Smooth muscle cell (in vitro differentiated cells): Measurements from ENCODE around the gene GABRR1. TPM values are rescaled to one million over a fixed set of nuclear protein-coding genes. Genes with fewer than 3 reads are reported as not detected.

Experiments used
- DNase-seq: peaks from one replicate; lab custom pipeline; 2025; ENCODE audit not compliant: unreplicated experiment; lab: John Stamatoyannopoulos, UW
- H2AFZ ChIP-seq: fragments of 200-600 bp; sonication (generic); 2 replicates; pipeline ENCODE4 v1.6.0; 2016; ENCODE audit warnings: antibody characterized with exemption, low read depth, mild to moderate bottlenecking
- H3F3A ChIP-seq: fragments of 200-600 bp; sonication (generic); 2 replicates; pipeline ENCODE4 v1.6.0; 2017; ENCODE audit warnings: antibody characterized with exemption, low read depth
- H3K27ac ChIP-seq: fragments of 200-600 bp; sonication (generic); 2 replicates; pipeline ENCODE4 v1.5.1; 2016; ENCODE audit warnings: low read depth, mild to moderate bottlenecking
- H3K27me3 ChIP-seq: fragments of 200-600 bp; sonication (generic); 2 replicates; pipeline ENCODE4 v1.6.1; 2016; ENCODE audit warnings: low read depth, mild to moderate bottlenecking
- H3K36me3 ChIP-seq: fragments of 200-600 bp; sonication (generic); 2 replicates; pipeline ENCODE4 v1.5.1; 2016; ENCODE audit warnings: low read depth
- H3K4me1 ChIP-seq: fragments of 200-600 bp; sonication (generic); 2 replicates; pipeline ENCODE4 v1.5.1; 2016; ENCODE audit warnings: low read depth
- H3K4me2 ChIP-seq: fragments of 200-600 bp; sonication (generic); 2 replicates; pipeline ENCODE4 v1.6.0; 2016; ENCODE audit warnings: mild to moderate bottlenecking
- H3K4me3 ChIP-seq: fragments of 200-600 bp; sonication (generic); 2 replicates; pipeline ENCODE4 v1.5.1; 2016; ENCODE audit warnings: mild to moderate bottlenecking
- H3K79me2 ChIP-seq: fragments of 200-600 bp; sonication (generic); 2 replicates; pipeline ENCODE4 v1.6.0; 2016; ENCODE audit warnings: low read depth, mild to moderate bottlenecking
- H3K9ac ChIP-seq: fragments of 200-600 bp; sonication (generic); 2 replicates; pipeline ENCODE4 v1.6.0; 2016; ENCODE audit warnings: low read depth
- H3K9me3 ChIP-seq: fragments of 200-600 bp; sonication (generic); replicated peaks from 2 replicates; pipeline ENCODE4 v1.5.1; 2016; ENCODE audit warnings: low read depth
- H4K20me1 ChIP-seq: fragments of 200-600 bp; sonication (generic); 2 replicates; pipeline ENCODE4 v1.6.0; 2016; ENCODE audit warnings: low read depth
- WGBS: methylation state at CpG from one replicate; pipeline ENCODE4 v1.1.7; 2016; ENCODE audit warnings: low lambda C conversion rate; 5-methylcytosine and 5-hydroxymethylcytosine counted together
- polyA plus RNA-seq: library from polyadenylated mRNA; unstranded; fragments of >200 nt; fragmentation: Nextera tagmentation; extraction: Ambion mirVana; gene quantifications from 2 replicates; pipeline ENCODE4 v1.2.1, GENCODE V29; 2016
- total RNA-seq: library from RNA; depleted of rRNA; stranded (reverse); fragments of >200 nt; gene quantifications from 2 replicates; pipeline ENCODE4 v1.2.3, GENCODE V29; 2014
- TF ChIP-seq, protein P1 (sequence below): fragments of 200-600 bp; sonication (generic); IDR thresholded peaks from 2 replicates; pipeline ENCODE4 v1.5.1; 2017; ENCODE audit warnings: borderline replicate concordance, mild to moderate bottlenecking, antibody characterized with exemption; ENCODE audit not compliant: insufficient read depth, poor library complexity, severe bottlenecking

GABRR1 gene
- total and polyA plus RNA-seq, 2 experiments from 2014 or later, result not detected

DNA sequence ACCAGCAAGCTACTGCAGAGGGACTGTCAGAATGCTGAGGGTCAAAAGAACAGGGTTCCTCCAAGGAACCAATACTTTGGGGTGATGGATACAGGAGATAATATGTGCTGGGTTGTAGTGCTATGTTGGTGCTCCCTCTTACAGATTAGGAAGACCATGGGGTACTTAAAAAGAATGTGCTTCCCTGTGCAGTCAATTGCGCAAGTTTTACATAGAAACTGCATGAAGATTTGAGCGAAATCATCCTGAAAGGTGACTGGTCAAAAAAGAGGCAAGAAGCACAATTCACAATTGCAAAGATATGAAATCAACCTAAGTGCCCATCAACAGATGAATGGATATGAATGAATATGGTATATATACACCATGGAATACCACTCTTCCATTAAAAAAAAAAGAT, 33.9 kb downstream of the GABRR1 start:
- no peaks in the 10 kb centered on the region for H4K20me1 ChIP-seq
- H3K79me2 ChIP-seq, result no peaks in the 10 kb centered on the region
- no peak overlapping the region for H3K27ac ChIP-seq
- H3K4me1 ChIP-seq, result no peaks in the 10 kb centered on the region
- no peaks in the 10 kb centered on the region for H3F3A ChIP-seq
- no peak overlapping the region for H3K9ac ChIP-seq
- no peaks in the 10 kb centered on the region for H3K9me3 ChIP-seq
- no peak for DNase-seq
- WGBS, result 49% methylated on average over 2 of the region's 2 CpGs
- TF ChIP-seq, protein P1, sequence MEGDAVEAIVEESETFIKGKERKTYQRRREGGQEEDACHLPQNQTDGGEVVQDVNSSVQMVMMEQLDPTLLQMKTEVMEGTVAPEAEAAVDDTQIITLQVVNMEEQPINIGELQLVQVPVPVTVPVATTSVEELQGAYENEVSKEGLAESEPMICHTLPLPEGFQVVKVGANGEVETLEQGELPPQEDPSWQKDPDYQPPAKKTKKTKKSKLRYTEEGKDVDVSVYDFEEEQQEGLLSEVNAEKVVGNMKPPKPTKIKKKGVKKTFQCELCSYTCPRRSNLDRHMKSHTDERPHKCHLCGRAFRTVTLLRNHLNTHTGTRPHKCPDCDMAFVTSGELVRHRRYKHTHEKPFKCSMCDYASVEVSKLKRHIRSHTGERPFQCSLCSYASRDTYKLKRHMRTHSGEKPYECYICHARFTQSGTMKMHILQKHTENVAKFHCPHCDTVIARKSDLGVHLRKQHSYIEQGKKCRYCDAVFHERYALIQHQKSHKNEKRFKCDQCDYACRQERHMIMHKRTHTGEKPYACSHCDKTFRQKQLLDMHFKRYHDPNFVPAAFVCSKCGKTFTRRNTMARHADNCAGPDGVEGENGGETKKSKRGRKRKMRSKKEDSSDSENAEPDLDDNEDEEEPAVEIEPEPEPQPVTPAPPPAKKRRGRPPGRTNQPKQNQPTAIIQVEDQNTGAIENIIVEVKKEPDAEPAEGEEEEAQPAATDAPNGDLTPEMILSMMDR, result no peak
- H2AFZ ChIP-seq, result no peak overlapping the region
- H3K27me3 ChIP-seq, result peaks cover 13% of the 10 kb centered on the region
- no peaks in the 10 kb centered on the region for H3K36me3 ChIP-seq
- H3K4me2 ChIP-seq, result no peak overlapping the region
- H3K4me3 ChIP-seq, result no peak overlapping the region

DNA sequence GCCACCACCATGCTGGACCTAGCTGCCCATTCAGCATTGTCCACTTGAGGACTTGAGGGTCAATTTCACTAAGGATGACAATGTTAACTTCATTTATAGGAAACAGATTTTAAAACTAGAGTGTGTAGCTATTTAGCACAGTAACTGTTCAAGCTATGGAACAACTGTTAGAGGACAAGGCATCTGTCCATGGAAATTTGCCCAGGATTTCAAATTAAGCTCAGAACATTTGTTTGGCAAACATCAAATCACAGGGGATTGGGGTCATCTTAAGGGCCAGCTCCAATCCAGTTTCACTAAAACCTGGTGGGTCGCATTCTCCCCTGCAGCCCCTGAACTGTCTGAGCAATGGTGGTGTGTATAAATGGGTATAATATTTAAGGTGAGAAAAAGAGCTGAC, 36.2 kb downstream of the GABRR1 start:
- no peak overlapping the region for H3K4me3 ChIP-seq
- WGBS, result 95% methylated on average over 1 of the region's 1 CpG
- TF ChIP-seq, protein P1, result no peak
- no peaks in the 10 kb centered on the region for H3K79me2 ChIP-seq
- H4K20me1 ChIP-seq, result no peaks in the 10 kb centered on the region
- H3K4me1 ChIP-seq, result no peaks in the 10 kb centered on the region
- no peak overlapping the region for H3K27ac ChIP-seq
- no peaks in the 10 kb centered on the region for H3F3A ChIP-seq
- H3K36me3 ChIP-seq, result no peaks in the 10 kb centered on the region
- H3K4me2 ChIP-seq, result no peak overlapping the region
- H3K27me3 ChIP-seq, result peaks cover 13% of the 10 kb centered on the region
- no peaks in the 10 kb centered on the region for H3K9me3 ChIP-seq
- no peak for DNase-seq
- H3K9ac ChIP-seq, result no peak overlapping the region
- no peak overlapping the region for H2AFZ ChIP-seq

- no peak overlapping the region for H2AFZ ChIP-seq
- TF ChIP-seq, protein P1, result no peak
- no peaks in the 10 kb centered on the region for H3K9me3 ChIP-seq
- H3F3A ChIP-seq, result no peaks in the 10 kb centered on the region
- H3K27me3 ChIP-seq, result peaks cover 13% of the 10 kb centered on the region
- no peaks in the 10 kb centered on the region for H4K20me1 ChIP-seq
- no peak overlapping the region for H3K4me2 ChIP-seq
- no peak overlapping the region for H3K9ac ChIP-seq
- DNase-seq, result no peak
- no peak overlapping the region for H3K27ac ChIP-seq
- H3K79me2 ChIP-seq, result no peaks in the 10 kb centered on the region
- H3K4me1 ChIP-seq, result no peaks in the 10 kb centered on the region
- H3K36me3 ChIP-seq, result no peaks in the 10 kb centered on the region
- no peak overlapping the region for H3K4me3 ChIP-seq
- WGBS, result 95% methylated on average over 13 of the region's 13 CpGs
Observed at GRCh38 chr6:89180112-89180511, 37.0 kb downstream of the GABRR1 start.

GRCh38 chr6:89173634-89174033, 43.5 kb downstream of the GABRR1 start:
- H3K27me3 ChIP-seq, result no peaks in the 10 kb centered on the region
- WGBS, result 95% methylated on average over 4 of the region's 4 CpGs
- H3K79me2 ChIP-seq, result no peaks in the 10 kb centered on the region
- no peaks in the 10 kb centered on the region for H3K4me1 ChIP-seq
- TF ChIP-seq, protein P1, result no peak
- DNase-seq, result no peak
- no peak overlapping the region for H3K9ac ChIP-seq
- no peak overlapping the region for H3K4me2 ChIP-seq
- no peaks in the 10 kb centered on the region for H4K20me1 ChIP-seq
- no peaks in the 10 kb centered on the region for H3K36me3 ChIP-seq
- H2AFZ ChIP-seq, result no peak overlapping the region
- H3K4me3 ChIP-seq, result no peak overlapping the region
- no peak overlapping the region for H3K27ac ChIP-seq
- H3F3A ChIP-seq, result no peaks in the 10 kb centered on the region
- no peaks in the 10 kb centered on the region for H3K9me3 ChIP-seq
